Transverse colon (tissue), 4 donors: Measurements from ENCODE around the gene LONP2. TPM values are rescaled to one million over a fixed set of nuclear protein-coding genes. Genes with fewer than 3 reads are reported as not detected.

Source experiments
- DNase-seq: peaks from one replicate; pipeline ENCODE4 v3.0.0-alpha.2; 2019
- H3K27ac ChIP-seq, 4 donors: fragments of 200-600 bp; sonication (generic); 2 replicates each; pipeline ENCODE4 v1.5.1; 2016 to 2018; ENCODE audit warnings: inconsistent platforms in 4 of 4
- H3K27me3 ChIP-seq: fragments of 200-600 bp; sonication (generic); 2 replicates; pipeline ENCODE4 v1.5.1; 2017; ENCODE audit warnings: inconsistent platforms
- H3K36me3 ChIP-seq, 4 donors: fragments of 200-600 bp; sonication (generic); 2 replicates each; pipeline ENCODE4 v1.5.1; 2017 to 2019; ENCODE audit warnings: inconsistent platforms in 4 of 4
- H3K4me1 ChIP-seq, 4 donors: fragments of 200-600 bp; sonication (generic); 2 replicates each; pipeline ENCODE4 v1.5.1; 2017 to 2020; ENCODE audit warnings: inconsistent platforms in 4 of 4
- H3K4me3 ChIP-seq, 4 donors: fragments of 200-600 bp; sonication (generic); 1 replicate in 1 of 4; 2 replicates in 3 of 4; pipeline versions ENCODE4 v1.5.1 to v1.6.1; 2017 to 2019; ENCODE audit warnings: inconsistent platforms in 4 of 4
- H3K9me3 ChIP-seq, 2 donors: fragments of 200-600 bp; sonication (generic); 2 replicates each; pipeline ENCODE4 v1.5.1; 2017 to 2019; ENCODE audit warnings: inconsistent platforms in 2 of 2
- CTCF ChIP-seq, 5 experiments: fragments of 200-600 bp in 3 of 5; fragments of 450-650 bp in 2 of 5; sonication (generic) in 3 of 5; IDR thresholded peaks; 1 replicate in 2 of 5; 2 replicates in 3 of 5; pipeline ENCODE4 v1.5.1; 2016 to 2017; ENCODE audit warnings: antibody characterized with exemption in 5 of 5, inconsistent platforms in 3 of 5, mild to moderate bottlenecking in 2 of 5, moderate library complexity in 1 of 5
- EP300 ChIP-seq: sonication (generic); formaldehyde crosslinking; IDR thresholded peaks from one replicate; pipeline ENCODE4 v1.6.1; 2017; ENCODE audit warnings: antibody characterized with exemption, low read depth
- POLR2A ChIP-seq: fragments of 450-650 bp; IDR thresholded peaks from one replicate; pipeline ENCODE4 v1.6.1; 2016; ENCODE audit warnings: antibody characterized with exemption, mild to moderate bottlenecking, moderate library complexity
- POLR2AphosphoS5 ChIP-seq, 3 donors: sonication (generic); formaldehyde crosslinking; IDR thresholded peaks; one replicate each; pipeline ENCODE4 v1.6.1; 2016; ENCODE audit warnings: antibody characterized with exemption in 3 of 3
- WGBS, 2 donors: methylation state at CpG; one replicate each; pipeline ENCODE4 v1.1.5; 2018; ENCODE audit warnings: low coverage in 1 of 2; 5-methylcytosine and 5-hydroxymethylcytosine counted together
- in situ Hi-C, 4 donors: fragments of 200-750 bp; cut with MboI; loops; one replicate each; pipeline versions ENCODE4 v1.15.0 to v1.15.1; 2017; ENCODE audit warnings: low sequenced_read_pairs in 3 of 4, low pct_ligation_motif_present in 1 of 4, low pct_unique_long_range_greater_than_20kb in 1 of 4
- intact Hi-C: fragments of 100-400 bp; cut with DNase I; formaldehyde crosslinking; loops from one replicate; pipeline ENCODE4 v1.15.1; 2023; ENCODE audit warnings: low total_unique reads
- total RNA-seq, 4 donors: library from RNA; depleted of rRNA; stranded (reverse); fragments of >200 nt; gene quantifications; one replicate each; pipeline ENCODE4 v1.1.0, GENCODE V29; 2016

Gene LONP2
- total RNA-seq, 4 donors from 2014 or later: 51.3 to 104 (median 65.3) TPM

GRCh38 chr16:48359983-48360382 is 115.9 kb downstream of the LONP2 start:
- Histone ChIP-seq H3K27ac (no peak overlapping the region), H3K4me3 (no peak overlapping the region), H3K36me3 (peaks cover 0 to 4% (median 0%) of the 10 kb centered on the region in 4 donors), H3K4me1 (peaks cover 3 to 17% (median 6%) of the 10 kb centered on the region in 4 donors), H3K27me3 (no peaks in the 10 kb centered on the region), H3K9me3 (no peaks in the 10 kb centered on the region)
- in situ Hi-C loops (loop anchor here in 3 of 4 donors (10.0 to 25.0 kb wide), 4 partner anchors 152 to 265 kb away; no protein-coding TSS in a partner anchor), intact Hi-C loops (no loop called here)
- WGBS, 2 donors: 96 to 100% methylated on average over 1 to 2 of the region's 2 CpGs
- no peak for TF ChIP-seq CTCF (IDR thresholded peaks at IDR 0.05)
- TF ChIP-seq POLR2AphosphoS5 (IDR thresholded peaks at IDR 0.05): no peak
- no peak for TF ChIP-seq EP300
- TF ChIP-seq POLR2A: no peak
- no peak for DNase-seq

- 79 to 85% methylated on average over 2 to 3 of the region's 3 CpGs for WGBS, 2 donors
- Histone ChIP-seq H3K27me3 (no peaks in the 10 kb centered on the region), H3K4me1 (peaks cover 10 to 24% (median 12%) of the 10 kb centered on the region in 4 donors), H3K36me3 (peaks cover 0 to 4% (median 0%) of the 10 kb centered on the region in 4 donors), H3K4me3 (no peak overlapping the region), H3K9me3 (no peaks in the 10 kb centered on the region), H3K27ac (no peak overlapping the region)
- no peak for TF ChIP-seq CTCF (IDR thresholded peaks at IDR 0.05)
- TF ChIP-seq POLR2AphosphoS5 (IDR thresholded peaks at IDR 0.05): no peak
- no peak for TF ChIP-seq POLR2A
- no peak for TF ChIP-seq EP300
- intact Hi-C loops (no loop called here), in situ Hi-C loops (loop anchor here in 2 of 4 donors (25.0 kb wide), 2 partner anchors 151 to 176 kb away; no protein-coding TSS in a partner anchor)
- DNase-seq: no peak
Measured at GRCh38 chr16:48361012-48361411, 116.9 kb downstream of the LONP2 start.

- no peak for DNase-seq
- no peaks in the 10 kb centered on the region for H3K9me3 ChIP-seq
- H3K27me3 ChIP-seq: no peaks in the 10 kb centered on the region
- peaks cover 13 to 29% (median 15%) of the 10 kb centered on the region in 4 donors for H3K4me1 ChIP-seq
- no peak overlapping the region for H3K4me3 ChIP-seq
- no peak overlapping the region for H3K27ac ChIP-seq
- peaks cover 0 to 4% (median 0%) of the 10 kb centered on the region in 4 donors for H3K36me3 ChIP-seq
- TF ChIP-seq CTCF (IDR thresholded peaks at IDR 0.05): no peak
- no peak for TF ChIP-seq POLR2AphosphoS5 (IDR thresholded peaks at IDR 0.05)
- TF ChIP-seq EP300: no peak
- no peak for TF ChIP-seq POLR2A
- intact Hi-C loops (no loop called here), in situ Hi-C loops (loop anchor here in 2 of 4 donors (25.0 kb wide), 2 partner anchors 151 to 176 kb away; no protein-coding TSS in a partner anchor)
- WGBS, 2 donors: 94 to 100% methylated on average over 1 to 12 of the region's 12 CpGs
Measured at GRCh38 chr16:48361540-48362144, 117.5 kb downstream of the LONP2 start.

- in situ Hi-C loops (loop anchor here in 2 of 4 donors (25.0 kb wide), 2 partner anchors 147 to 172 kb away; no protein-coding TSS in a partner anchor), intact Hi-C loops (no loop called here)
- DNase-seq: no peak
- 49 to 64% methylated on average over 5 to 15 of the region's 15 CpGs for WGBS, 2 donors
- Histone ChIP-seq H3K4me3 (peak overlapping the region in 3 of 4 donors; percentile 50 to 59 (median 51)), H3K4me1 (peaks cover 17 to 53% (median 26%) of the 10 kb centered on the region in 4 donors), H3K36me3 (peaks cover 0 to 4% (median 0%) of the 10 kb centered on the region in 4 donors), H3K27ac (peak overlapping the region; percentile 89 to 94 (median 90)), H3K9me3 (no peaks in the 10 kb centered on the region), H3K27me3 (no peaks in the 10 kb centered on the region)
- TF ChIP-seq POLR2AphosphoS5 (IDR thresholded peaks at IDR 0.05): no peak
- TF ChIP-seq POLR2A: no peak
- TF ChIP-seq CTCF (IDR thresholded peaks at IDR 0.05): no peak
- TF ChIP-seq EP300: no peak
Measured at GRCh38 chr16:48365025-48365600, 121.0 kb downstream of the LONP2 start.
